Tibial nerve (tissue), 4 donors: Measurements from ENCODE around the gene PAPOLA. TPM values are rescaled to one million over a fixed set of nuclear protein-coding genes. Genes with fewer than 3 reads are reported as not detected.

Experiments used
- DNase-seq, 2 donors: peaks; one replicate each; pipeline ENCODE4 v3.0.0-alpha.2; 2019; ENCODE audit warnings: low spot score in 2 of 2
- H3K27ac ChIP-seq, 4 donors: fragments of 200-600 bp; sonication (generic) in 3 of 4; one replicate each; pipeline ENCODE4 v1.5.1; 2017 to 2019; ENCODE audit warnings: mild to moderate bottlenecking in 1 of 4
- H3K27me3 ChIP-seq, 2 donors: fragments of 200-600 bp; sonication (generic) in 1 of 2; one replicate each; pipeline versions ENCODE4 v1.5.1 to v1.6.0; 2017 to 2019
- H3K36me3 ChIP-seq, 3 donors: fragments of 200-600 bp; sonication (generic); one replicate each; pipeline ENCODE4 v1.5.1; 2018 to 2019
- H3K4me1 ChIP-seq, 4 donors: fragments of 200-600 bp; sonication (generic) in 3 of 4; one replicate each; pipeline ENCODE4 v1.5.1; 2017 to 2019
- H3K4me3 ChIP-seq, 4 donors: fragments of 200-600 bp; sonication (generic) in 3 of 4; one replicate each; pipeline ENCODE4 v1.5.1; 2017 to 2019; ENCODE audit warnings: mild to moderate bottlenecking in 1 of 4, moderate library complexity in 1 of 4
- H3K9me3 ChIP-seq, 4 donors: fragments of 200-600 bp; sonication (generic) in 3 of 4; one replicate each; pipeline ENCODE4 v1.5.1; 2017 to 2019
- EP300 ChIP-seq, 2 donors: sonication (generic); formaldehyde crosslinking; IDR thresholded peaks; one replicate each; pipeline ENCODE4 v1.6.1; 2017; ENCODE audit warnings: antibody characterized with exemption in 2 of 2, mild to moderate bottlenecking in 1 of 2
- POLR2A ChIP-seq, 2 donors: fragments of 450-650 bp; IDR thresholded peaks; one replicate each; pipeline ENCODE4 v1.6.1; 2017; ENCODE audit warnings: antibody characterized with exemption in 2 of 2, mild to moderate bottlenecking in 2 of 2, moderate library complexity in 2 of 2
- WGBS, 2 donors: methylation state at CpG; one replicate each; pipeline ENCODE4 v1.1.5; 2018; 5-methylcytosine and 5-hydroxymethylcytosine counted together
- total RNA-seq, 4 donors: library from RNA; depleted of rRNA; stranded (reverse); fragments of >200 nt; gene quantifications; one replicate each; pipeline ENCODE4 v1.1.0, GENCODE V29; 2016
- TF ChIP-seq, protein P1 (sequence below), 5 experiments: fragments of 200-600 bp in 3 of 5; fragments of 450-650 bp in 2 of 5; sonication (generic) in 3 of 5; IDR thresholded peaks; one replicate each; pipeline ENCODE4 v1.5.1; 2016 to 2019; ENCODE audit warnings: antibody characterized with exemption in 5 of 5, mild to moderate bottlenecking in 3 of 5, moderate library complexity in 2 of 5

PAPOLA gene
- total RNA-seq, 4 donors from 2014 or later: 129 to 141 (median 135) TPM

DNA sequence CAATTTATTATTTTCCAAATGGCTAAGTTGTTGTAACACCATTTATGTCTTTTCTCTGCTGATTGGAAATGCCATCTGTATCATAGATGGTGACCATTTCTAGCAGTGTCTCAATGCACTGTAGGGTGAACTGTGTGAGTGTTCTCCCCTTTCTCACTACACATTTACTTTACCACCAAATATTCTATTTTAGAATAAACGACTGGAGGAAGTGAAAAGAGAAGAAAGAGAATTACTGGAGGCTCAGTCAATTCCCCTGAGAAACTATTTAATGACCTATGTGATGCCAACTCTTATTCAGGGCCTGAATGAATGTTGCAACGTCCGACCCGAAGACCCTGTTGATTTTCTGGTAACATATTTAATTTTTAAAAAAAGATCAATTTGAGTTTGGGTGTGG, 15.5 kb upstream of the PAPOLA start:
- Histone ChIP-seq H3K36me3 (no peaks in the 10 kb centered on the region), H3K4me1 (no peaks in the 10 kb centered on the region), H3K27me3 (no peaks in the 10 kb centered on the region), H3K4me3 (no peak overlapping the region), H3K27ac (no peak overlapping the region), H3K9me3 (no peaks in the 10 kb centered on the region)
- TF ChIP-seq POLR2A (IDR thresholded peaks at IDR 0.05): no peak
- TF ChIP-seq, protein P1, sequence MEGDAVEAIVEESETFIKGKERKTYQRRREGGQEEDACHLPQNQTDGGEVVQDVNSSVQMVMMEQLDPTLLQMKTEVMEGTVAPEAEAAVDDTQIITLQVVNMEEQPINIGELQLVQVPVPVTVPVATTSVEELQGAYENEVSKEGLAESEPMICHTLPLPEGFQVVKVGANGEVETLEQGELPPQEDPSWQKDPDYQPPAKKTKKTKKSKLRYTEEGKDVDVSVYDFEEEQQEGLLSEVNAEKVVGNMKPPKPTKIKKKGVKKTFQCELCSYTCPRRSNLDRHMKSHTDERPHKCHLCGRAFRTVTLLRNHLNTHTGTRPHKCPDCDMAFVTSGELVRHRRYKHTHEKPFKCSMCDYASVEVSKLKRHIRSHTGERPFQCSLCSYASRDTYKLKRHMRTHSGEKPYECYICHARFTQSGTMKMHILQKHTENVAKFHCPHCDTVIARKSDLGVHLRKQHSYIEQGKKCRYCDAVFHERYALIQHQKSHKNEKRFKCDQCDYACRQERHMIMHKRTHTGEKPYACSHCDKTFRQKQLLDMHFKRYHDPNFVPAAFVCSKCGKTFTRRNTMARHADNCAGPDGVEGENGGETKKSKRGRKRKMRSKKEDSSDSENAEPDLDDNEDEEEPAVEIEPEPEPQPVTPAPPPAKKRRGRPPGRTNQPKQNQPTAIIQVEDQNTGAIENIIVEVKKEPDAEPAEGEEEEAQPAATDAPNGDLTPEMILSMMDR (IDR thresholded peaks at IDR 0.05): no peak
- TF ChIP-seq EP300 (IDR thresholded peaks at IDR 0.05): no peak
- 74 to 77% methylated on average over 4 of the region's 4 CpGs for WGBS, 2 donors
- no peak for DNase-seq

DNA sequence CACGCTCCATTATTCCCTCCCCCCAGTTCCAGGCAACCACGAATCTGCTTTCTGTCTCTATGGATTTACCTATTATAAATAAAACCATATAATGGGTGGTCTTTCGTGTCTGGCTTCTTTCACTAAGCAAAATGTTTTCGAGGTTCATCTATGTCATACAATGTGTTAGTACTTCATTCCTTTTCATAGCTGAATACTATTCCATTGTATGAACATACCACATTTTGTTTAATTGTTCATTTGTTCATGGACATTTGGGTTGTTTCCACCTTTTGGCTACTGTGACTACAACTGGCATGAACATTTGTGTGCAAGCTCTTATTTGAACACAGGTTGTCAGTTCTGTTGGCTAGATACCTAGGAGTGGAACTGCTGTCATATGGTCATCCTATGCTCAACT, 12.9 kb upstream of the PAPOLA start:
- DNase-seq: no peak
- TF ChIP-seq POLR2A (IDR thresholded peaks at IDR 0.05) (no peak), EP300 (IDR thresholded peaks at IDR 0.05) (no peak)
- TF ChIP-seq, protein P1 (IDR thresholded peaks at IDR 0.05): no peak
- 88 to 89% methylated on average over 4 of the region's 4 CpGs for WGBS, 2 donors

DNA sequence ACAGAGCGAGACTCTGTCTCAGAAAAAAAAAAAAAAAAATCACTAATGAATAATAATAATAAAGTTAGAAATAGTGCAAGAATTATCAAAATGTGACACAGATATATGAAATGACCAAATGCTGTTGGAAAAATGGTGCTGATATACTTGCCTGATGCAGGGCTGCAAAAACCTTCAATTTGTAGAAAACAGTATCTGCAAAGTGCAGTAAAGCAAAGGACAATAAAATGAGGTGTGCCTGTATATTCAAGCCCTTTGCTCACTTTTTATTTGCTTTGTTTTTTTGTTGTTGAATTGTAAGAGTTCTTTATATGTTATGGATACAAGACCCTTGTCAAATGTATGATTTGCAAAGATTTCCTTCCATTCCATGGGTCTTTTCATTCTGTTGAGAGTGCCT, 9.0 kb upstream of the PAPOLA start:
- 89 to 96% methylated on average over 1 of the region's 1 CpG for WGBS, 2 donors
- H3K9me3 ChIP-seq: no peaks in the 10 kb centered on the region
- no peak for TF ChIP-seq POLR2A (IDR thresholded peaks at IDR 0.05)
- TF ChIP-seq EP300 (IDR thresholded peaks at IDR 0.05): no peak
- TF ChIP-seq, protein P1 (IDR thresholded peaks at IDR 0.05): no peak
- no peak overlapping the region for H3K4me3 ChIP-seq
- H3K4me1 ChIP-seq: no peaks in the 10 kb centered on the region
- DNase-seq: no peak
- no peaks in the 10 kb centered on the region for H3K36me3 ChIP-seq
- no peaks in the 10 kb centered on the region for H3K27me3 ChIP-seq
- H3K27ac ChIP-seq: no peak overlapping the region

More for the DNA sequence above, 12.9 kb upstream of the PAPOLA start:
- no peak overlapping the region for H3K4me3 ChIP-seq
- H3K9me3 ChIP-seq: no peaks in the 10 kb centered on the region
- H3K27me3 ChIP-seq: no peaks in the 10 kb centered on the region
- H3K4me1 ChIP-seq: no peaks in the 10 kb centered on the region
- H3K36me3 ChIP-seq: no peaks in the 10 kb centered on the region
- no peak overlapping the region for H3K27ac ChIP-seq

DNA sequence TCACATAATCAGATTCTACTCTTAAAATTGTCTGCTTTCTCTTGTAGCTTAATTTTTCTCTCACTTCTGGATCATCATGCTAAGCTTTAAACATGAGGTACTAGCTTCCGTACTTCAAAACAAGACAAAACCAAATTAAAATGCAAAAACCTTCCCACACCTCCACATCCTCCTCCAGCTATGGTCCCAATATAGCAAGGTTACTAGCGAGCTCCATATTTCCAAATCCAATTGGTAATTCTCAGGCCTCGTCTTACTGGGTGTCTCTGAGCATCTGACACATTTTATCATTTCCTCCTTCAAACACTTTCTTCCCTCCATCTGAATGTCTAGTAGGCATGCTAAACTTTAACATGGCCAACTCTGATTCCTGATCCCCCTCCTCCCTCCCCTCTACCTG, 7.9 kb upstream of the PAPOLA start:
- Histone ChIP-seq H3K4me3 (no peak overlapping the region), H3K36me3 (no peaks in the 10 kb centered on the region), H3K27ac (no peak overlapping the region), H3K27me3 (no peaks in the 10 kb centered on the region), H3K4me1 (no peaks in the 10 kb centered on the region), H3K9me3 (no peaks in the 10 kb centered on the region)
- 87 to 88% methylated on average over 3 of the region's 3 CpGs for WGBS, 2 donors
- TF ChIP-seq, protein P1 (IDR thresholded peaks at IDR 0.05): no peak
- TF ChIP-seq EP300 (IDR thresholded peaks at IDR 0.05) (no peak), POLR2A (IDR thresholded peaks at IDR 0.05) (no peak)
- no peak for DNase-seq

DNA sequence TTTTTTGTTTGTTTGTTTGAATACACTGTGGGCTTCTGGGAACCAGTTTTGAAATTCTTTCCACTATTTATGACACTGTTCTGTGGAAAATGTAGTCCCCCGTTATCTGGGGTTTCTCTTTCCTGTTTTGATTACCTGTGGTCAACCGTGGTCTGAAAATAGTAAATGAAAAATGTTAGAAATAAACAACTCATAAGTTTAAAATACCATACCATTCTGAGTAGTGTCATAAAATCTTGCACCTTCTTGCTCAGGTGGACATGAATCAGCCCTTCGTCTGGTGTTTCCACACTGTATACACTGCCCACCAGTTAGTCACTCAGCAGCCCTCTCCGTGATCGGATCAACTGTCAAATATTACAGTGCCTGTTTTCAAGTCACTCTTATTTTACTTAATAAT, 5.1 kb upstream of the PAPOLA start:
- peaks cover 0 to 6% (median 0%) of the 10 kb centered on the region in 4 donors for H3K4me1 ChIP-seq
- WGBS, 2 donors: 74 to 75% methylated on average over 5 of the region's 5 CpGs
- no peak overlapping the region for H3K27ac ChIP-seq
- no peak overlapping the region for H3K4me3 ChIP-seq
- DNase-seq: no peak
- no peaks in the 10 kb centered on the region for H3K27me3 ChIP-seq
- H3K9me3 ChIP-seq: no peaks in the 10 kb centered on the region
- H3K36me3 ChIP-seq: no peaks in the 10 kb centered on the region
- TF ChIP-seq EP300 (IDR thresholded peaks at IDR 0.05) (no peak), POLR2A (IDR thresholded peaks at IDR 0.05) (no peak)
- TF ChIP-seq, protein P1 (IDR thresholded peaks at IDR 0.05): no peak
